ENCODE results near the gene FAM170B. TPM values are rescaled to one million over a fixed set of nuclear protein-coding genes. Genes with fewer than 3 reads are reported as not detected.

Gene FAM170B
- total and polyA plus RNA-seq, 2 of the 4 experiments (the other 2 are of a cell fraction) = not detected

DNA sequence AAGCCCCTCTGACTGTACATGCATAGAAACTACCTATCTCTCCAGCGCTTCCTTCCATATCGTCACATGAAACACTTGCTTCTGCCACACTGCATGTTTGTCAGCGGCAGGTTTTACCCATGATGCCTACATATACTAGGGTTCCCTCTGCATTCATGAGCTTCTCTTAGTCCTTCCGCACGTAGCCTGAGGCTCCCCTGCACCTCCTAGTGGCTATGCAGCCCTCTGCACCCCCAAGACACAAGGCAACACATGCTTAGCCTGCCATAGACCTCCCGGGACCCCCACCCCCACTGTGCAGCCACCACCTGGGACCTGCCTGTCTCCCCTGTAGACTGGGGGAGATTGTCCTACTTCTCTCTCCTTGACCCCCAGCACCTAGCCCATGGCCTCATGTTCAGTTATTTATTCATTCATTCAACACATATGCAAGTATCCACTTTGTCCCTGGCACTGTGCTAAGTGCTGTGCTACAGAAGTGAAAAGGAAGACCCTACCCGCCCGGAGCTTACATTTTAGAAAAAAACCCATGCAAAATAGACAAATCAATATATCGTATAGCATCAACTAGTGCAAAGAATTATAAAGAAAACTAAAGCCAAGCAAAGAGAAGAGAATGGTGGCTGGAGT lies 30.9 kb upstream of the FAM170B start:
- ChIA-PET CTCF (interaction anchor here (0.9 to 1.1 kb wide), 4 partner anchors 10 to 189 kb away, joined by 3 to 5 read pairs (median 4); no protein-coding TSS in a partner anchor), POLR2A (ENCODE audit: unreplicated experiment) (no interaction called here)
- BruUV-seq (replicated peaks) = no TSS peak
- H2BK15ac ChIP-seq (ENCODE audit: low read depth, low read length) = no peak overlapping the region
- no peak overlapping the region for H4K91ac ChIP-seq (ENCODE audit: insufficient read depth, low read depth, low read length)
- H4K5ac ChIP-seq (ENCODE audit: low read depth, low read length) = no peak overlapping the region
- dilution Hi-C loops (cut with HindIII; ENCODE audit: low sequenced_read_pairs, unreplicated experiment) (no loop called here), in situ Hi-C loops (cut with MboI; ENCODE audit: low sequenced_read_pairs) (no loop called here), intact Hi-C loops (cut with micrococcal nuclease) (loop anchor here (1.0 to 10.0 kb wide), 3 partner anchors 183 to 507 kb away; no protein-coding TSS in a partner anchor)
- no peak overlapping the region for H2BK5ac ChIP-seq (ENCODE audit: low read depth, low read length, poor library complexity, severe bottlenecking)
- no peak overlapping the region for H3K4ac ChIP-seq (ENCODE audit: low read depth, low read length)
- H3K4me2 ChIP-seq (ENCODE audit: low read depth, low read length) = no peak overlapping the region
- no peak overlapping the region for H3K4me3 ChIP-seq (ENCODE audit: insufficient read depth, low read depth, low read length)
- no peaks in the 10 kb centered on the region for H3K9me3 ChIP-seq (ENCODE audit: control insufficient read depth, insufficient read depth, low read length)
- 75% methylated on average over 3 of the region's 9 CpGs; no CpG with 5 or more reads in 1 of the 2 experiments for WGBS, 2 experiments (ENCODE audit: extremely low coverage in 2 of 2, insufficient read length in 1 of 2)
- H3K23ac ChIP-seq (ENCODE audit: low read depth, low read length) = no peak overlapping the region
- no peak overlapping the region for H2AFZ ChIP-seq (replicated peaks; ENCODE audit: low read length, poor library complexity)
- 0 out of 2 replicates have a peak, but pooled peaks have one; percentile 31 for ATAC-seq (ENCODE audit: low read depth)
- H3K36me3 ChIP-seq (ENCODE audit: control insufficient read depth, insufficient read depth, low read length) = no peaks in the 10 kb centered on the region
- no peaks in the 10 kb centered on the region for H3K79me1 ChIP-seq (ENCODE audit: low read depth in 1 of 2, low read length in 2 of 2)
- H4K20me1 ChIP-seq (ENCODE audit: insufficient read depth, low read length) = no peaks in the 10 kb centered on the region
- H3K9me1 ChIP-seq (ENCODE audit: insufficient read depth, low read length) = peaks cover 14% of the 10 kb centered on the region
- no peak overlapping the region for H2BK20ac ChIP-seq (ENCODE audit: low read depth, low read length)
- TF ChIP-seq MAFK (IDR thresholded peaks at IDR 0.05; ENCODE audit: low read depth, low read length) (no peak), SMC3 (IDR thresholded peaks at IDR 0.05; ENCODE audit: low read depth, low read length) (peak; percentile 37; the same call in 1 of the 2 replicates), RAD21 (IDR thresholded peaks at IDR 0.05; ENCODE audit: low read length) (peak; percentile 56), BHLHE40 (IDR thresholded peaks at IDR 0.05; ENCODE audit: low read depth, low read length) (no peak)
- TF ChIP-seq, protein P1, sequence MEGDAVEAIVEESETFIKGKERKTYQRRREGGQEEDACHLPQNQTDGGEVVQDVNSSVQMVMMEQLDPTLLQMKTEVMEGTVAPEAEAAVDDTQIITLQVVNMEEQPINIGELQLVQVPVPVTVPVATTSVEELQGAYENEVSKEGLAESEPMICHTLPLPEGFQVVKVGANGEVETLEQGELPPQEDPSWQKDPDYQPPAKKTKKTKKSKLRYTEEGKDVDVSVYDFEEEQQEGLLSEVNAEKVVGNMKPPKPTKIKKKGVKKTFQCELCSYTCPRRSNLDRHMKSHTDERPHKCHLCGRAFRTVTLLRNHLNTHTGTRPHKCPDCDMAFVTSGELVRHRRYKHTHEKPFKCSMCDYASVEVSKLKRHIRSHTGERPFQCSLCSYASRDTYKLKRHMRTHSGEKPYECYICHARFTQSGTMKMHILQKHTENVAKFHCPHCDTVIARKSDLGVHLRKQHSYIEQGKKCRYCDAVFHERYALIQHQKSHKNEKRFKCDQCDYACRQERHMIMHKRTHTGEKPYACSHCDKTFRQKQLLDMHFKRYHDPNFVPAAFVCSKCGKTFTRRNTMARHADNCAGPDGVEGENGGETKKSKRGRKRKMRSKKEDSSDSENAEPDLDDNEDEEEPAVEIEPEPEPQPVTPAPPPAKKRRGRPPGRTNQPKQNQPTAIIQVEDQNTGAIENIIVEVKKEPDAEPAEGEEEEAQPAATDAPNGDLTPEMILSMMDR (conservative IDR thresholded peaks at IDR 0.05; ENCODE audit: low read depth, low read length) = peak; percentile 47
- H3K27me3 ChIP-seq (ENCODE audit: control insufficient read depth, insufficient read depth, low read length) = no peaks in the 10 kb centered on the region
- no peak overlapping the region for H4K8ac ChIP-seq (ENCODE audit: low read depth in 2 of 2, low read length in 2 of 2)
- no peak overlapping the region for H2AK9ac ChIP-seq (replicated peaks; ENCODE audit: low read depth, low read length, poor library complexity)
- no peak overlapping the region for H3K14ac ChIP-seq (replicated peaks; ENCODE audit: low read depth, low read length)
- peak overlapping the region; percentile 8; the same call in 1 of the 2 replicates for H2AK5ac ChIP-seq (ENCODE audit: low read depth, low read length)
- H3K56ac ChIP-seq (ENCODE audit: extremely low read depth, insufficient read depth, low read length) = no peak overlapping the region
- H3K27ac ChIP-seq (ENCODE audit: insufficient read depth, low read length) = no peak overlapping the region
- DNase-seq = peak; percentile 35
- H2BK120ac ChIP-seq (ENCODE audit: low read depth, low read length) = peak overlapping the region; percentile 68; the same call in 1 of the 2 replicates
- no peak overlapping the region for H3K18ac ChIP-seq (ENCODE audit: low read depth, low read length)
- no peak overlapping the region for H3K9ac ChIP-seq (ENCODE audit: low read depth, low read length)
- H3K4me1 ChIP-seq (ENCODE audit: control insufficient read depth, insufficient read depth, low read length) = peaks cover 13% of the 10 kb centered on the region

All from IMR-90 (cell line).